GM10266 (cell line): ENCODE measurements around the gene TRIM65.
A peak's percentile ranks its signal among the peaks of the same experiment; 100 is the strongest.

Experiments
- DNase-seq: peaks from one replicate; pipeline ENCODE4 v3.0.0; 2012; ENCODE audit errors: extremely low spot score
- TF ChIP-seq, protein P1 (sequence below): IDR thresholded peaks from 2 replicates; pipeline ENCODE4 v1.5.1; 2012; ENCODE audit warnings: mild to moderate bottlenecking, low read depth; ENCODE audit not compliant: control insufficient read depth, insufficient read depth; ENCODE audit errors: missing control alignments

Gene TRIM65

GRCh38 chr17:75909051-75909811 lies 12.5 kb upstream of the TRIM65 start:
- no peak for DNase-seq
- TF ChIP-seq, protein P1, sequence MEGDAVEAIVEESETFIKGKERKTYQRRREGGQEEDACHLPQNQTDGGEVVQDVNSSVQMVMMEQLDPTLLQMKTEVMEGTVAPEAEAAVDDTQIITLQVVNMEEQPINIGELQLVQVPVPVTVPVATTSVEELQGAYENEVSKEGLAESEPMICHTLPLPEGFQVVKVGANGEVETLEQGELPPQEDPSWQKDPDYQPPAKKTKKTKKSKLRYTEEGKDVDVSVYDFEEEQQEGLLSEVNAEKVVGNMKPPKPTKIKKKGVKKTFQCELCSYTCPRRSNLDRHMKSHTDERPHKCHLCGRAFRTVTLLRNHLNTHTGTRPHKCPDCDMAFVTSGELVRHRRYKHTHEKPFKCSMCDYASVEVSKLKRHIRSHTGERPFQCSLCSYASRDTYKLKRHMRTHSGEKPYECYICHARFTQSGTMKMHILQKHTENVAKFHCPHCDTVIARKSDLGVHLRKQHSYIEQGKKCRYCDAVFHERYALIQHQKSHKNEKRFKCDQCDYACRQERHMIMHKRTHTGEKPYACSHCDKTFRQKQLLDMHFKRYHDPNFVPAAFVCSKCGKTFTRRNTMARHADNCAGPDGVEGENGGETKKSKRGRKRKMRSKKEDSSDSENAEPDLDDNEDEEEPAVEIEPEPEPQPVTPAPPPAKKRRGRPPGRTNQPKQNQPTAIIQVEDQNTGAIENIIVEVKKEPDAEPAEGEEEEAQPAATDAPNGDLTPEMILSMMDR = no peak

GRCh38 chr17:75908201-75908600 lies 11.4 kb upstream of the TRIM65 start:
- TF ChIP-seq, protein P1 = no peak
- no peak for DNase-seq

DNA sequence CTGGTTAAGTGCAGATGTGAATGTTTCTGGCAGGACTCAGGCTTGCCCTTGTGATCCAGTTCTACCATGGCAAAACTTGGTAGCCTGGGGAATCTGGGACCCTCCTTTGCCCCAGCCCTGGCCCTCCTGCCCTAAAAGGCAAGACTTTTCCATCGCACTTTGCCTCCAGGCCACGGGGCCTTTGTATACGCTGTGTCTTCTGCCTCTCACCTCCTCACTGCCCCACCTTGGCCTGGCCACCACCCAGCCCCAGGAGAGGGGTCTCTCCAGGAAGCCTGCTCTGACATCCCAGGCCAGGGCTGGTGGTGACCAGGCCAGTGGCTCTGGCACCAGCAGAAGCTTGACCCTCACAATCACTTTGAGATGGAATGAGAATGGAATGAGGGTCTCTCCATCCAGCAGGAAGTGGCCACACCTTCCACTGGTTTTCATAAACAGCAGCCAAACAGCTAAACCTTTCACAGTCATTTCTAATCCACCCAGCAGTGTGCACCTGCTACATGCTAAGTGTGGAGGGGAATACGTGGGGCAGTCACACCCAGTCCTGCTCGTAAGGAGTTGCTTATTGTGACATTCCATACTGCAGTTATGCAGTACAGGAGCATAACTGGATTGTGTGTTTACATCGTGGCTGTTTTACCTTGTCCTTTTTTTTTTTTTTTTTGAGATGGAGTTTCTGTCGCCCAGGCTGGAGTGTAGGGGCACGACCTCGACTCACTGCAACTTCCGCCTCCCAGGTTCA lies 9.6 kb upstream of the TRIM65 start:
- TF ChIP-seq, protein P1 = no peak
- DNase-seq = no peak

- DNase-seq = peak; percentile 99
- TF ChIP-seq, protein P1 = peak; percentile 95
Measured at GRCh38 chr17:75904749-75905521, 8.2 kb upstream of the TRIM65 start, which contains the start of gene MRPL38. Gene MRPL38, minus strand, starts transcription at chr17:75904884. Its CDS starts 9 bp downstream, at chr17:75904875.

GRCh38 chr17:75902406-75902805 lies 5.7 kb upstream of the TRIM65 start:
- TF ChIP-seq, protein P1 = no peak
- DNase-seq = no peak

DNA sequence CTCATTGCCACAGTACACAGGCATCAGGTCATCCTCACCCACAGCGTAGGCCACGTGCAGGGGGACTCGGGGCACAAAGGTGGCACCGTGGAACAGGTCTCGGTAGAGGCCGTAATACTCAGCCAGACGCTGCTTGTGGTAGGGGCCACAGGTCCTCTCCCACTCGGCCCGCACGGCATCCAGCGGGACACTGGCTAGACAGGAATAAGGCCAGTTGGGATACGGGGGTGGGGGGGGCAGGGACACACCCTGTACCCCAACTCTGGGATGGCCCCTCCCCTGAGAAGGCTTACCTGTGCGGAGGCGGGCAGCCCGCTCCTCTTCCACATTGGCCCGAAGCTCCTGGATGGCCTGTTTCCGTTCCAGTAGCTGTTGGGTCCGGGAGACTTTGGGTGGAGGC lies 5.0 kb upstream of the TRIM65 start:
- TF ChIP-seq, protein P1 = no peak
- DNase-seq = no peak
